Measurements from ENCODE around the gene ACO2.

DNA sequence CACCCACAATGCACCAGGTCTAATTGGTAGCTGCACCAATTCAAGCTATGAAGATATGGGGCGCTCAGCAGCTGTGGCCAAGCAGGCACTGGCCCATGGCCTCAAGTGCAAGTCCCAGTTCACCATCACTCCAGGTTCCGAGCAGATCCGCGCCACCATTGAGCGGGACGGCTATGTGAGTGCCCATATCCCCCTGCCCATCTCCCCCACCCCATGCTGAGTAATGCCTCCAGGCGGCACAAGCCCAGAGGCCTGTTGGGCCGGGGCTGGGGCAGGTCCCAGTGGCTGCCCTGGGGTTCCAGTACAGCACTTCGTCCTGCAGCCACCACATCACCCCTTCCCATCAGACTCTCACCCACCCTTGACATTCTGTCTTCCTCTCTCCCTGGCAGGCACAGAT is 53.9 kb downstream of the ACO2 start:
- TF ChIP-seq POLR2A (IDR thresholded peaks at IDR 0.05; ENCODE audit: low read depth, low read length), result peak; percentile 24; the same call in 1 of the 2 replicates
- TF ChIP-seq SMC3 (IDR thresholded peaks at IDR 0.05; ENCODE audit: borderline replicate concordance, low read length), result no peak
- TF ChIP-seq MYC (IDR thresholded peaks at IDR 0.05; ENCODE audit: insufficient read depth, insufficient read length, insufficient replicate concordance, low read length, severe bottlenecking), result no peak
- no peak for TF ChIP-seq SIN3A (IDR thresholded peaks at IDR 0.05; ENCODE audit: low read depth, low read length)
- TF ChIP-seq ZZZ3 (IDR thresholded peaks at IDR 0.05; ENCODE audit: control insufficient read depth, insufficient read length, low read depth), result no peak
- no peak for TF ChIP-seq CTCF (IDR thresholded peaks at IDR 0.05 in 2 of 3, conservative IDR thresholded peaks at IDR 0.05 in 1 of 3; ENCODE audit: control insufficient read depth in 2 of 3, extremely low read depth in 1 of 3, insufficient read depth in 1 of 3, low read depth in 3 of 3, low read length in 3 of 3)
- TF ChIP-seq KLF5 (IDR thresholded peaks at IDR 0.05; ENCODE audit: partially characterized antibody), result no peak
- no peak for TF ChIP-seq NFYB (IDR thresholded peaks at IDR 0.05; ENCODE audit: insufficient read depth, low read depth, low read length)
- no peak for TF ChIP-seq YBX1 (IDR thresholded peaks at IDR 0.05)
- TF ChIP-seq CHD2 (IDR thresholded peaks at IDR 0.05; ENCODE audit: borderline replicate concordance, low read depth, low read length), result no peak
- TF ChIP-seq CHD1 (IDR thresholded peaks at IDR 0.05; ENCODE audit: low read depth, low read length), result no peak
- TF ChIP-seq EP300 (IDR thresholded peaks at IDR 0.05; ENCODE audit: borderline replicate concordance in 1 of 2, control insufficient read depth in 1 of 2, low read depth in 2 of 2, low read length in 2 of 2), result no peak
- TF ChIP-seq SRF (IDR thresholded peaks at IDR 0.05; ENCODE audit: low read depth in 2 of 2, low read length in 2 of 2), result no peak
- no peak for TF ChIP-seq SMARCA5 (IDR thresholded peaks at IDR 0.05)

All from GM12878 (cell line).